DOHH2 (cell line): Measurements from ENCODE around the gene IKZF2.

ENCODE experiments used
- H3F3A ChIP-seq: fragments of 200-600 bp; sonication (generic), shearing (Covaris generic); 2 replicates; pipeline ENCODE4 v1.6.0; 2016; ENCODE audit warnings: antibody characterized with exemption, mild to moderate bottlenecking; ENCODE audit not compliant: control insufficient read depth, insufficient read depth
- H3K27ac ChIP-seq: fragments of 200-600 bp; sonication (generic); 2 replicates; pipeline ENCODE4 v1.5.1; 2014; ENCODE audit warnings: low read depth, mild to moderate bottlenecking, low read length, moderate library complexity
- H3K27me3 ChIP-seq: fragments of 200-600 bp; sonication (generic); 2 replicates; pipeline ENCODE4 v1.6.1; 2014; ENCODE audit warnings: mild to moderate bottlenecking, low read length, mixed read lengths; ENCODE audit not compliant: control insufficient read depth
- H3K36me3 ChIP-seq: fragments of 200-600 bp; sonication (generic); 2 replicates; pipeline ENCODE4 v1.6.1; 2014; ENCODE audit warnings: mild to moderate bottlenecking, low read length, moderate library complexity, mixed read lengths; ENCODE audit not compliant: control insufficient read depth
- H3K4me1 ChIP-seq: fragments of 200-600 bp; sonication (generic); 2 replicates; pipeline ENCODE4 v1.6.1; 2014; ENCODE audit warnings: mild to moderate bottlenecking, low read length, mixed read lengths; ENCODE audit not compliant: control insufficient read depth
- H3K4me2 ChIP-seq: fragments of 200-600 bp; sonication (generic); 2 replicates; pipeline ENCODE4 v1.6.0; 2014; ENCODE audit warnings: mild to moderate bottlenecking, low read length, moderate library complexity
- H3K4me3 ChIP-seq: fragments of 200-600 bp; sonication (generic); 2 replicates; pipeline ENCODE4 v1.5.1; 2014; ENCODE audit warnings: mild to moderate bottlenecking, low read length, mixed read lengths
- H3K79me2 ChIP-seq: fragments of 200-600 bp; sonication (generic); 2 replicates; pipeline ENCODE4 v1.6.1; 2014; ENCODE audit warnings: mild to moderate bottlenecking, low read length, mixed read lengths; ENCODE audit not compliant: control insufficient read depth
- H3K9me2 ChIP-seq: fragments of 200-600 bp; sonication (generic); replicated peaks from 2 replicates; pipeline ENCODE4 v1.6.1; 2014; ENCODE audit warnings: mild to moderate bottlenecking, low read length, mixed read lengths; ENCODE audit not compliant: control insufficient read depth
- H3K9me3 ChIP-seq: fragments of 200-600 bp; sonication (generic); 2 replicates; pipeline ENCODE4 v1.6.1; 2014; ENCODE audit warnings: antibody characterized with exemption, low read length, mixed read lengths; ENCODE audit not compliant: control insufficient read depth, insufficient read depth
- H4K20me1 ChIP-seq: fragments of 200-600 bp; sonication (generic); 2 replicates; pipeline ENCODE4 v1.6.0; 2014; ENCODE audit warnings: low read depth, mild to moderate bottlenecking, antibody characterized with exemption, low read length, moderate library complexity; ENCODE audit not compliant: control insufficient read depth, insufficient read depth
- CTCF ChIP-seq: fragments of 200-600 bp; sonication (generic); IDR thresholded peaks from one replicate; pipeline ENCODE4 v1.5.1; 2014; ENCODE audit warnings: antibody characterized with exemption, mild to moderate bottlenecking, low read depth, low read length; ENCODE audit not compliant: poor library complexity, severe bottlenecking
- EZH2phosphoT487 ChIP-seq: fragments of 200-600 bp; sonication (generic); IDR thresholded peaks from 2 replicates; pipeline ENCODE4 v1.6.1; 2017; ENCODE audit warnings: borderline replicate concordance, mild to moderate bottlenecking, antibody characterized with exemption, low read length, moderate library complexity, mixed read lengths

The IKZF2 gene

DNA sequence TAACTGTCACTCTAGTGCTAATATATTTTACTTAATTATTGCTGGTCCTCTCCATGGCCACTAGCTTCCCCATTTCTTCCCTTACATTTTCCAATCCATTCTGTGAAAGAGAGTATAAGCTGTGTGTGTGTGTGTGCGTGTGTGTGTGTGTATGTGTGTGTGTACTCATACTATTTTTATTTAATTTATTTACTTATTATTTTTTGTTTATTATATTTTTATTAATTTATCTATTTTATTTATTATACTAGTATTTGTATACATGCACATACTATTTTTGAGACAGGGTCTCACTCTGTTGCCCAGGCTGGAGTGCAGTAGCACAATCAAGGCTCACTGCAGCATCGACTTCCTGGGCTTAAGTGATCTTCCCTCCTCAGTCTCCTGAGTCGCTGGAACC is 59.6 kb downstream of the IKZF2 start:
- no peaks in the 10 kb centered on the region for H3F3A ChIP-seq
- H3K9me2 ChIP-seq, result no peaks in the 10 kb centered on the region
- H3K9me3 ChIP-seq, result no peaks in the 10 kb centered on the region
- peaks cover 4% of the 10 kb centered on the region for H3K4me1 ChIP-seq
- TF ChIP-seq CTCF (no peak), EZH2phosphoT487 (no peak)
- H3K27ac ChIP-seq, result no peak overlapping the region
- no peaks in the 10 kb centered on the region for H3K27me3 ChIP-seq
- H3K79me2 ChIP-seq, result no peaks in the 10 kb centered on the region
- no peak overlapping the region for H3K4me2 ChIP-seq
- H4K20me1 ChIP-seq, result no peaks in the 10 kb centered on the region
- H3K4me3 ChIP-seq, result no peak overlapping the region
- H3K36me3 ChIP-seq, result no peaks in the 10 kb centered on the region

DNA sequence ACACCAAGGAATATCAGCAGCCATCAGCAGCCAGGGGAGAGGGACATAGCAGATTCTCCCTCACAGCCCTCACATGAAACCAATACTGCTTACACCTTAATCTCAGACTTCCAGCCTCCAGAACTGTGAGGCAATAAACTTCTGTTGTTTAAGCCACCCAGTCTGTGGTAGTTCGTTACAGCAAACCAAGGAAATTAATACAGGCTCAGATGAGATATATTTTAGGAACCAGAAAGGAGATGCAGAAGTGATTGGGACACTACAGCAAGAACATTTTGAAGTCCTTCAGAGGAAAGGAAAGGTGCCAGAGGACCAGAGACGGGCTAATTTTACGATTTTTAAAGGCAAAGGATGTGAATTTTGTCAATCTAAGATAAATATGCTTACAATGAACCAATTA is 60.6 kb downstream of the IKZF2 start:
- H4K20me1 ChIP-seq, result no peaks in the 10 kb centered on the region
- H3K4me2 ChIP-seq, result no peak overlapping the region

DNA sequence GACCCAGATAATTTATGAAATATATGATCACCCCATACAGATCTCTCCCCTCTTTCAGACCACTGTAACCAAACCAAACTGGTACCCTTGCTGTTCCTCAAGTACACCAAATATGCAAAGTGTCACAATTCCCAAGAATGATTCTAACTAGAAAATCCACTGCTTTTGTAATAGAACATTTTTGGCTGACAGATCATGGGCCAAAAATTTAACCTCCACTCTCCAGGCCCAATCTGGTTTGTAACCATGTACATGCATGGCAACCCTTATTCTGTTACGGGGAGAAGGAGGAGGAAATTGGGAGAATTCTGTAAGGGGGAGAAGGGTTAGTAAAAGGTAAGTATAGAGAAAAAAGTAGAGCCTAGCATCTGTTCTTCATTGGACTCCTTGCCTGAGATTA is 62.0 kb downstream of the IKZF2 start:
- H3F3A ChIP-seq, result no peaks in the 10 kb centered on the region
- H3K9me3 ChIP-seq, result no peaks in the 10 kb centered on the region
- no peaks in the 10 kb centered on the region for H4K20me1 ChIP-seq
- H3K27ac ChIP-seq, result no peak overlapping the region
- H3K4me2 ChIP-seq, result no peak overlapping the region
- no peaks in the 10 kb centered on the region for H3K9me2 ChIP-seq
- no peaks in the 10 kb centered on the region for H3K79me2 ChIP-seq
- no peaks in the 10 kb centered on the region for H3K36me3 ChIP-seq
- no peaks in the 10 kb centered on the region for H3K27me3 ChIP-seq
- TF ChIP-seq EZH2phosphoT487, result no peak
- TF ChIP-seq CTCF, result no peak
- no peak overlapping the region for H3K4me3 ChIP-seq
- H3K4me1 ChIP-seq, result peaks cover 4% of the 10 kb centered on the region

More for the DNA sequence above, 60.6 kb downstream of the IKZF2 start:
- H3K9me2 ChIP-seq, result no peaks in the 10 kb centered on the region
- no peak overlapping the region for H3K27ac ChIP-seq
- no peaks in the 10 kb centered on the region for H3F3A ChIP-seq
- H3K79me2 ChIP-seq, result no peaks in the 10 kb centered on the region
- no peak overlapping the region for H3K4me3 ChIP-seq
- H3K36me3 ChIP-seq, result no peaks in the 10 kb centered on the region
- TF ChIP-seq CTCF (no peak), EZH2phosphoT487 (no peak)
- no peaks in the 10 kb centered on the region for H3K27me3 ChIP-seq
- peaks cover 4% of the 10 kb centered on the region for H3K4me1 ChIP-seq
- no peaks in the 10 kb centered on the region for H3K9me3 ChIP-seq

DNA sequence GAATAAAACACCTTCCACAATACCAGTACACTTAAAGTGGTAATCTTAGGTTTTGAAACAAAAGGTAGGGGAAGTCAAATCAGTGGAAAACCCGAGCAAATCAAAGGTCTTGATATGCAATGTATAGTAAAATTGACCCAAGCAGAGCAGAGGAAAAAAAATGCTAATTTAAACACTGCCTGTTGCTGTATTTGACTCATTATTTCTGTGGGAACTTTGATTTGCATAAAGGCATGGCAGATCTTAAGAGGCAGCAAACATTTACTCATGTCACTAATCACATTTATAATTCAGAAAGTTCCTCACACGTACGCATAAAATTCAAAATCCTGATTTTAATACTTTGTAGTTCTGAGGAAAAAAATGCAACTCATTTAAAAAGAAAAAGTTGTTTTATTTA is 64.4 kb downstream of the IKZF2 start:
- Histone ChIP-seq H3K9me2 (no peaks in the 10 kb centered on the region), H3K36me3 (no peaks in the 10 kb centered on the region), H3K4me3 (no peak overlapping the region), H3F3A (no peaks in the 10 kb centered on the region), H3K79me2 (no peaks in the 10 kb centered on the region), H3K4me2 (no peak overlapping the region), H3K27ac (no peak overlapping the region), H3K9me3 (no peaks in the 10 kb centered on the region), H3K4me1 (peaks cover 11% of the 10 kb centered on the region), H4K20me1 (no peaks in the 10 kb centered on the region), H3K27me3 (no peaks in the 10 kb centered on the region)
- no peak for TF ChIP-seq EZH2phosphoT487
- no peak for TF ChIP-seq CTCF
